HG03520 (cell line): ENCODE measurements around the gene GPRIN2.
"Not testable (repeated sequence)": the region's sequence is repeated elsewhere in the genome, so short reads cannot be mapped to it uniquely, and the experiment has no call there.

ENCODE experiments used
- ATAC-seq: cut with Tn5 transposase; IDR thresholded peaks from one replicate; pipeline ENCODE4 v1.9.1; 2021; ENCODE audit warnings: mild to moderate bottlenecking, moderate library complexity; ENCODE audit not compliant: unreplicated experiment

The GPRIN2 gene

GRCh38 chr10:46570655-46571054 lies 14.2 kb upstream of the GPRIN2 start:
- ATAC-seq: not testable (repeated sequence)

- not testable (repeated sequence) for ATAC-seq
These were observed 10.7 kb upstream of the GPRIN2 start for GRCh38 chr10:46567151-46567550.

- ATAC-seq: peak; percentile 67
These were observed 9.3 kb upstream of the GPRIN2 start for GRCh38 chr10:46565591-46566332.

GRCh38 chr10:46560952-46561351 lies 4.5 kb upstream of the GPRIN2 start:
- no peak for ATAC-seq

- ATAC-seq: no peak
These were observed 3.9 kb upstream of the GPRIN2 start for GRCh38 chr10:46560381-46560780.

- ATAC-seq: no peak
These were observed 2.8 kb upstream of the GPRIN2 start for GRCh38 chr10:46559231-46559671.

- no peak for ATAC-seq
These were observed 2.1 kb upstream of the GPRIN2 start for GRCh38 chr10:46558392-46559185.

- no peak for ATAC-seq
These were observed 1.6 kb upstream of the GPRIN2 start for GRCh38 chr10:46558122-46558391.

- no peak for ATAC-seq
These were observed 1.1 kb upstream of the GPRIN2 start for GRCh38 chr10:46557319-46558121.

- ATAC-seq: no peak
These were observed 544 bp downstream of the GPRIN2 start for GRCh38 chr10:46555713-46556514.

- no peak for ATAC-seq
These were observed 1.1 kb downstream of the GPRIN2 start for GRCh38 chr10:46555366-46555712.

- no peak for ATAC-seq
These were observed 2.2 kb downstream of the GPRIN2 start for GRCh38 chr10:46554166-46554781.

- ATAC-seq: no peak
These were observed 3.0 kb downstream of the GPRIN2 start for GRCh38 chr10:46553238-46554049.

GRCh38 chr10:46552526-46553237 lies 3.8 kb downstream of the GPRIN2 start:
- no peak for ATAC-seq

- ATAC-seq: no peak
These were observed 4.5 kb downstream of the GPRIN2 start for GRCh38 chr10:46551701-46552525.

GRCh38 chr10:46550795-46551700 lies 5.4 kb downstream of the GPRIN2 start:
- ATAC-seq: no peak
